Dermis blood vessel endothelial cell (primary cell): ENCODE results near the gene SDR42E1. TPM values are rescaled to one million over a fixed set of nuclear protein-coding genes. Genes with fewer than 3 reads are reported as not detected.

Experiments used
- DNase-seq: peaks from one replicate; pipeline ENCODE4 v3.0.0; 2010
- total RNA-seq: library from RNA; depleted of rRNA; stranded (reverse); fragments of >200 nt; gene quantifications from 2 replicates; pipeline ENCODE4 v1.2.3, GENCODE V29; 2014

SDR42E1 gene
- total RNA-seq, 1 donor from 2014 or later, result 8.7 TPM

- peak; percentile 52 for DNase-seq
These were observed 71.9 kb downstream of the SDR42E1 start for GRCh38 chr16:81939164-81940056.

Other genes with a start within 250 kb of the SDR42E1 start
- 23.2 and 23.5 TPM in 2 replicates for gene PLCG2, start 232.2 kb downstream of the SDR42E1 start, total RNA-seq
- 181 and 215 TPM in 2 replicates for gene HSD17B2, start 23.8 kb upstream of the SDR42E1 start, total RNA-seq
- 36.4 and 44.5 TPM in 2 replicates for gene MPHOSPH6, start 158.8 kb upstream of the SDR42E1 start, total RNA-seq